ENCODE data around the gene SCNN1G.
"Not testable (repeated sequence)": the region's sequence is repeated elsewhere in the genome, so short reads cannot be mapped to it uniquely, and the experiment has no call there.

The SCNN1G gene

GRCh38 chr16:23252310-23252709 lies 69.8 kb downstream of the SCNN1G start:
- no peak for DNase-seq (ENCODE audit: low read depth in 3 of 3)

DNA sequence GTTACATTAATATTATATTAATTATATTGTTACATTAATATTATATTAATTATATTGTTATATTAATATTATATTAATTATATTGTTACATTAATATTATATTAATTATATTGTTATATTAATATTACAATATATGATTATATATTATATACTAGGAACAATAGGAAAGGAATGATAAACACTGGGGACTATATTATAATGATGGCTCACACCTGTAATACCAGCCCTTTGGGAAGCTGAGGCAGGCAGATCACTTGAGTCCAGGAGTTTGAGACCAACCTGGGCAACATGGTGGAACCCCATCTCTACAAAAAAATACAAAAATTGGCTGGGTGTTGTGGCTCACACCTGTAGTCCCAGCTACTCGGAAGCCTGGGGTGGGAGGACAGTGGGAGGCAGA lies 71.1 kb downstream of the SCNN1G start:
- not testable (repeated sequence) for DNase-seq (ENCODE audit: low read depth in 3 of 3)

DNA sequence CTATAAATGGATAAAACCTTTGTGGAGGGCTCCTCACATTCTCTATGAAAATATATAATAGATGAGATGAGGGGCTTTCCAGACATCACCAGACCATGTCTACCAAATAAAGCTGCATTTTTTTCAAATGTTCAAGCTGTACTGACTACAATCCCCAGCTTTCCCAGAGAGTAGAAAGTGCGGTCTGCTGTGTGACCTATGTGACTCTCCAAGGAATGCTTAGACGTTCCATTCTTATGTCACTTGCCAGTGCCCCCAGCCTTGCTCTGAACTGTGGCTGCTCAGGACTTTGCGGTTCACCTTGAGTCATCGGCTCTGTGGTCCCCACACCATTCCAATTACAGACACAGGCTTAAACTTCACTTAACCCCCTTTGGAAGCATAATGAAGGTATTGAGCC lies 71.8 kb downstream of the SCNN1G start:
- no peak for DNase-seq (ENCODE audit: low read depth in 3 of 3)

DNA sequence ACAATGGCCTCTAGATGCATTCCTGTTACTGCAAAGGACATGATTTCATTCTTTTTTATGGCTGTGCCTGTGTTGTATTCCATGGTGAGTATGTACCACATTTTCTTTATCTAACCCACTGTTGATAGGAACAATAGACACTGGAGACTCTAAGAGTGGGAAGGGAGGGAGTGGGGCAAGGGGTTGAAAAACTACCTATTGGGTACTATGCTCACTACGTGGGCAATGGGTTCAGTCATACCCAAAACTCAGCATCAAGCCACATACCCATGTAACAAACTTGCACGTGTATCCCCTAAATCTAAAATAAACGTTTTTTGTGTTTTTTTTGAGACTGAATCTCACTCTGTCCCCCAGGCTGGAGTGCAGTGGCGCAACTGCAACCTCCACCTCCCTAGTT lies 72.5 kb downstream of the SCNN1G start:
- no peak for DNase-seq (ENCODE audit: low read depth in 3 of 3)

GRCh38 chr16:23256440-23256839 lies 73.9 kb downstream of the SCNN1G start:
- no peak for DNase-seq (ENCODE audit: low read depth in 3 of 3)

GRCh38 chr16:23257682-23258081 lies 75.1 kb downstream of the SCNN1G start:
- DNase-seq (ENCODE audit: low read depth in 3 of 3) = no peak

DNA sequence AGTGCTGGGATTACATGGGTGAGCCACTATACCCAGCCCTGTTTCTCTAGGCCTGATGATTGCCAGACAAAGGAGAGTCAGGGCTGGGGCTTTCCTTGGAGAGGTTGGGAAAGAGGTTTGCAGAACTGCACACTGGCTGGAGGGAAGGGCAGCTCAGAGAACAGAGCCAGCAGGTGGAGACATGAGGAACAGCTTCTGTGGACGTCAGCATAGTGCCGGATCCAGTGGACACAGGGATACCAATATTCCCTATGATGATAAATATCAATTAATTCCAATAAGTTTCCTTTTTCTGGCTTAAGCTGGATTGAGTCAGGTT lies 76.3 kb downstream of the SCNN1G start:
- DNase-seq (ENCODE audit: low read depth in 3 of 3) = no peak
